Epidermal melanocyte (primary cell): ENCODE data around the gene CHAC1.

Source experiments
- DNase-seq: peaks from one replicate; pipeline ENCODE4 v3.0.0; 2011; ENCODE audit warnings: low spot score; ENCODE audit not compliant: insufficient read length

The CHAC1 gene

GRCh38 chr15:40923551-40923950 lies 29.7 kb upstream of the CHAC1 start:
- no peak for DNase-seq

GRCh38 chr15:40925495-40925862 lies 27.8 kb upstream of the CHAC1 start:
- DNase-seq = no peak

- peak; percentile 61 for DNase-seq
These were observed 27.2 kb upstream of the CHAC1 start for GRCh38 chr15:40925863-40926658.

GRCh38 chr15:40926659-40927494 lies 26.4 kb upstream of the CHAC1 start:
- no peak for DNase-seq

- no peak for DNase-seq
These were observed 25.8 kb upstream of the CHAC1 start for GRCh38 chr15:40927495-40927872.

GRCh38 chr15:40927873-40928806 lies 25.1 kb upstream of the CHAC1 start:
- no peak for DNase-seq

- no peak for DNase-seq
These were observed 24.2 kb upstream of the CHAC1 start, which contains the start of gene DLL4 for GRCh38 chr15:40928821-40929659. Gene DLL4 (plus strand): TSS chr15:40929340. CDS start chr15:40929669, 329 bp downstream.

- DNase-seq = no peak
These were observed 23.4 kb upstream of the CHAC1 start for GRCh38 chr15:40929660-40930429.

GRCh38 chr15:40930430-40931299 lies 22.6 kb upstream of the CHAC1 start:
- no peak for DNase-seq

GRCh38 chr15:40931300-40932142 lies 21.8 kb upstream of the CHAC1 start:
- DNase-seq = no peak

- no peak for DNase-seq
These were observed 21.1 kb upstream of the CHAC1 start for GRCh38 chr15:40932156-40932555.

GRCh38 chr15:40932649-40933516 lies 20.4 kb upstream of the CHAC1 start:
- no peak for DNase-seq

GRCh38 chr15:40933517-40933902 lies 19.8 kb upstream of the CHAC1 start:
- DNase-seq = no peak

- DNase-seq = no peak
These were observed 18.8 kb upstream of the CHAC1 start for GRCh38 chr15:40934457-40934856.

GRCh38 chr15:40936234-40936708 lies 17.0 kb upstream of the CHAC1 start:
- DNase-seq = no peak

GRCh38 chr15:40936709-40937666 lies 16.3 kb upstream of the CHAC1 start:
- no peak for DNase-seq
